ENCODE measurements around the gene LMBR1.

GRCh38 chr7:156766666-156767065 is 126.3 kb downstream of the LMBR1 start:
- TF ChIP-seq CTCF (IDR thresholded peaks at IDR 0.05; ENCODE audit: low read depth, low read length, missing input control) (no peak), REST (IDR thresholded peaks at IDR 0.05) (no peak), EGR1 (IDR thresholded peaks at IDR 0.05; ENCODE audit: low read depth in 2 of 2) (no peak), SP1 (IDR thresholded peaks at IDR 0.05) (no peak), YY1 (IDR thresholded peaks at IDR 0.05) (no peak)
